GM18526 (cell line): ENCODE data around the gene AK5.

ENCODE experiments used
- POLR2A ChIP-seq: IDR thresholded peaks from 3 replicates; pipeline ENCODE4 v1.6.1; 2011; ENCODE audit not compliant: insufficient read length; ENCODE audit errors: extremely low read depth

AK5 gene

DNA sequence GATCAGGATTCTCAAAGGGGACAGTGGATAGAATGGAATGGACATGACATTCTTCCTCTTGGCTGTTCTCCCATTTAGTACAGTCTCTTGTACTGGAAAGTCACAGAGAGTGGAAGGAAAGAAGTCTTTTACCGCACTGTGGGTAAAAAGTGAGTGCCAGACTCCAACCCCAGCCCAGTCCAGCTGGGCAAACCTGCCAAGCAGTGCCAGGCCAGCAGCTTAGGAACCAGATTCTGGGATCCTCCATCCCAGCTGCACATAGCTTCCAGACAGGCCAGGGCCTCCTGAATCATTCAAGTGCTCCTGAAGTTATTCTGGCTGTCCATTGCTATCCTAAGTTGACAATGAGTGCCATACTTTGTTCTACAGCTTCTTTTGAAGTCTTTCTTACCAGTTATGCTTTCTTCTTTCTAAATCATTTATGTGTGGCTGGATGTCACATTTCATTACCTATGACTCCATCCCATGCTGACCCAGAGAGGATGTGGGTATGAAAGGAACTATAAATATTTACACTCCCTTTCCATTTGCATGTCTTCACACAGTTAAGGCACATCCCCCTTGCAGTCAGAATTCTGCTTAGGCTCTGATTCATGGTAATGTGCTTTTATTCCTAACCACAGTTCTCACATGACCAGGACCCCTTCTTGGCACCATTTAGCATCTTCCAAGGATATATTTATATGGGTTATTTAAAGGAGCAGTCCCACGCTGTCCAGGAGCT, 88.9 kb downstream of the AK5 start:
- no peak for TF ChIP-seq POLR2A

DNA sequence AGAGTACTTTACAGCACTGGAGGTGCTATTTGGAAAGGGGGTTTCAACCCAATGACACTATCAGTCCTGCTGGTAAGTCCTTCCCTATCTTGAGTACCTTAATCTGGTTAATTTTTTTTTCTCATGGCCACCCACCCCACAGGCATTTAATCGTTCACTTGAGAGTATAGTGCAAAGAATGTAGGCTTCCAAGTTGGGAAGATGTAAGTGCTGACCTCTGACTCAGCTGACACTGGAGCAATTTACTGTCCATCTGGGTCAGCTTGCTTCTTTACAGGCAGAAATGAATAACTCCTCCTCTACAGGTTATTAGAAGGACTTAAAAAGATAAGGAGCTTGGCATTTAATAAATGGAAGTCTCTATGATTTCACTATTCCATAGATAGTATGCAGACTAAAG, 89.6 kb downstream of the AK5 start:
- no peak for TF ChIP-seq POLR2A

DNA sequence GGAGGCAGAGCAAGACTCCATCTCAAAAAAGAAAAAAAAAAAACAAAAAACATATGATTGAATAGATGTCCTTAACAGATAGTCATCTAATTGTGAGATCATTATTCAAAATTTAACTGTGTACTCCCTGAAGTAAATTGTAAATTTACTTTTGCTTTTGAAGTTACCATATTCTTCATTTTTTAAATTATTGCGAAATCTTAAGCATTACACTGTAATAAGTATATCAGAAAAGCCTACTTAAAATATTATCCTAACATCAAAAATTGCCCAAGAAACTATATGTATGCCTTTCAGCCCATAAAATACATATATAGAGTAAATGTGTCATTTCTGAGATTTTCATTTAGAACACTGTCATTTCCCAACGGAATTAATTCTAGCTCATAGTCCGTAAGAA, 91.9 kb downstream of the AK5 start:
- no peak for TF ChIP-seq POLR2A

DNA sequence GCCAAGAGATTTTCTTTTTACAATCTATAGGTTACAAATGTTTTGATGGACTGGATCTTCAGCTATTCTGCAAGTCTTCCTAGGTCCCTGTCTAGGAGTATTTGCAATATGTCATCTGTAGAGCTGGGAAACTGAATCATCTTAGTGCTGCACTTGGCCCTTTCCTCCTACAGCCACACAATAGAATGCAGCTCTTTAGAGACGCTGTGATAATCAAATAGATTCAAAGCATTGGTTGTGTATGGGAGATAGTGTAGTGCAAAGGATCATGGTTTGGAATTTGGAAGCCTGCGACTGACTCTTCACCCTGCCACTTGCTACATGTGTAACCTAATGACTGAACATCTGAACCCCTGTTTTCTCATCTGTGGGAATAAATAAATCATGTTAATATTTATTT, 93.7 kb downstream of the AK5 start:
- no peak for TF ChIP-seq POLR2A

DNA sequence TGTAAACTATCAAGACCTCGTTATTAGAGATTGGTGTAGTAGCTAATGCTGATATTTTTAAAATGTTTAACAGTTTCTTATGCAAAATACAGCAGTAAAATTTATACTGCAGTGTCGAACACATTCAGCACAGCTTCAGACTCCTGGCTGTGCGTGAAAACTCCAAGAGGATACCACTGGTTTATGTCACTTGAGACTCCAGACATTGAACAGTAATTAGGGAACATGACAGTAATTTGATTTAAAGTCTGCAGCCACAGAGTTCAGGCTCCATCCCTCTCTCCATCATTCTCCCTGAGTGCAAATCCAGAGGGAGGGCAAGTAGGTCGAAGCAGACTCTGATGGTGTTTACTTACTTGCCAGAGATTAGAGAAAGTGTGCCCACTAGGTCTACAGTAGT, 94.2 kb downstream of the AK5 start:
- no peak for TF ChIP-seq POLR2A

DNA sequence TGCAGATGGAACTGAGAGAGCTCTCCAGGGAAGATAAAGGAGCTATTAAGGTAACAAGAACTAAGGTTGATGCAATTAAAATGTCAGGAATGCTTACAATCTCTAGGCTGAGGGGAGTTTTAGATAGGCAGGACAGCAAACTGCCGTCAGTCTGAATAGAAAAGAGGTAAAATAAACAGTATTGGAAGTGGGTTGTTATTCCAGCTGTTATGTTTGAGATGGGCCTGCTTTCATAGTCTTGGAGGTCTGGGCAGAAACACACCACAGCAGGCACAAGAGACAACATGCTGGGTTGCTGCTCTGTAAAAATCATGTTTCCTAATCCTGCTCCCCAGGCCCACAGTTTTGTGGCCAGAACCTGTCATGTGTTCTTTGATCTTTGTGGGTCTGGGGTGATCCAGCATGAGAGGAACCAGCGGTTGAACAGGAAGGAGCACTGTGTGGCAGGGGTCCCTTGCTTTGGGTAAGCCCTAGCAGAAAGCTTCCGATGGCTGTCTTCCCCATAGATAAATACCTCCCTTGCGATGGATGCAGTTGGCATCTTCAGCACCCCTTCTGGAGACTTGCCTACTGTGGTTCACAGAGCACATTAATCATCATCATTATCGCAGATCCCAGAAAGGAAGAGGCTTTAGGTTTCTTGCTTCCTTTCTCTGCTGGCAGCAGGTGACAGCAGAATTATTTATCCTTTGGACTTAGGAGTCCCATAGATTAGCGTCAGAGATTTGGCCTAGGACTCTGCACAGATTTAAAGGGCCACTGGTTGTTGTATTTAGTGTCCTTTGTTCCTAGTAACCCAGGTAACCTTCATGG, 97.1 kb downstream of the AK5 start:
- no peak for TF ChIP-seq POLR2A

DNA sequence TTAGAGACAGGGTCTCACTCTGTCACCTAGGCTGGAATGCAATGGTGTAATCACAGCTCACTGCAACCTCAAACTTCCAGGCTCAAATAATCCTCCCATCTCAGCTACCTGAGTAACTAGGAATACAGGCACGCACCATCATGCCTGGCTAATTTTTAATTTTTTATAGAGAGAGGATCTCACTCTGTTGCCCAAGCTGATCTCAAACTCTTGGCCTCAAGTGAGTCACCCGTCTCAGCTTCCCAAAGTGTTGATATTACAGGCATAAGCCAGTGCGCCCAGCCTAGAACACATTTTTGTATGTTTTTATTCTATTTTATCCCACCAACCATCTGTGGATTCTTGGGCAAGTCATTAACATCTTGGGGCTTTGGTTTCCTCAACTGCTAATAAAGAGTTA, 100.5 kb downstream of the AK5 start:
- TF ChIP-seq POLR2A, result no peak

DNA sequence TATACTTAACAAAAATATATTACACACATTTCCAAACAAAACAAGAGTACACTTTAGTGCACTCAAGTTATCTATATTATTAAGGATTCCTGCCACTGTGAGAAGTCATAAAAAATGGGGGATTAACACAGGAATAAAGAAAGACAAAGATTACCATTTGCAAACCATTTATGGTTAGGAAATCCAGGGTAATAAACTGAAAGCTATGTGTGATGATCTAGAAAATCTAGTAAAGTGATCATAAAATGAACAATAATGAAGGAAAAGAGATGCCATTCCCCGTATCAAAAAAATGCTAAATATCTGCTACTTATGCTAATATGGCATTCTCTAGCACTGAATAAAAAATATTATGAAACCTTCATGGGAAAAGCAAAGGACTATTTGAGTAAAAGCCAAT, 101.4 kb downstream of the AK5 start:
- no peak for TF ChIP-seq POLR2A

DNA sequence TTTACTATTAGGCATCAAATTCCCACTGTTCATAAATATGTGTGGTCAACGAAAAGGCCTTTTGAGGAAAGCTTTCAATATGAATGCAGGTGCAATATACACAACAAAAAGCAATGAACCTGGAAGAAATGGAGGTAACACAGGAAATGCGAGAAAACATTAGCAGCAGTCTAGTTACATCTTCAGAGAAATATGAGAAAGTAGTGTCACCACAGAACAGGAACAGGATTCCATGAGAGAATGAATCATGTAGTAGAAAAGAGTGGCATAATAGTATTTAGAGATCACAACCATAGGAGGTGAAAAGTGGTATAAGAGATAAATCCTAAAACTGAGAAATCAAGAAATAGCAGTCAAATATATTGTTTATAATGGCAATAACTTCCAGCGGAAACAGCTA, 103.7 kb downstream of the AK5 start:
- TF ChIP-seq POLR2A, result no peak

DNA sequence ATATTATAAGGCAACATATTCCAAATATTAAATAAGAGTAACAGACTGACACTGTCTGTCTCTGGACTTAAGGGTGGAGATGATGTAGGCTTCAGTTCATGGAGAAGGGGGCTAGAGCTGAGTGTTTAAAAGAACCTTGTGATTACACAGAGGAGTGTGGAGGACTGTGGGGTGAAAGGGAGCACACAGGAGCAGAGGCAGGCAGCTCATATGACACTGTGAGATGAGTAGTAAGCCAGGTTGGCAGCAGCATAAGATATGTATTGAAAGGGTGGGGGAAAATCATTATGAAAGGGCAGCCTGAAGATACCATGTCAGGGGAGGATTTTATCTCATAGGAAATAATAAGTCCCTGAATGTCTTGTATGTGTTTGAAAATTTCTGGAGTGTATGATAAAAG, 104.5 kb downstream of the AK5 start:
- no peak for TF ChIP-seq POLR2A

DNA sequence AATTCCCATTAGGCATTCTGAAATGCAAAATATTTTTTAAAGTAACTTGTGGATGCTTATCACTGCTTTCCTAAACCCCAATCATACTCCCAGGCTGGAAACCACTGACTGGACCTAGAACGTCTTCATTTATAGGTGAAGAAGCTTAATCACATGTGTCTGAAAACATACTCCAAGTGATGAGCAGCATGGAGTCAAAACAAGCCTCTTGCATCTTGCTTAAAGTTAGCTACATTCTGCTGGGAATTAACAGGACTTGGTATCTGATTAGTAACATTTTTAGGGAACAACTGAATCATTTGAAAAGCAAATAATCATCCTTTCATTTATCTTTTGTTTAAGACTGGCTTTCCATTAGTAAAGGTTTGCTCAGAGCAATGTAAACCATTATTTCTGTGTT, 105.7 kb downstream of the AK5 start:
- TF ChIP-seq POLR2A, result no peak

DNA sequence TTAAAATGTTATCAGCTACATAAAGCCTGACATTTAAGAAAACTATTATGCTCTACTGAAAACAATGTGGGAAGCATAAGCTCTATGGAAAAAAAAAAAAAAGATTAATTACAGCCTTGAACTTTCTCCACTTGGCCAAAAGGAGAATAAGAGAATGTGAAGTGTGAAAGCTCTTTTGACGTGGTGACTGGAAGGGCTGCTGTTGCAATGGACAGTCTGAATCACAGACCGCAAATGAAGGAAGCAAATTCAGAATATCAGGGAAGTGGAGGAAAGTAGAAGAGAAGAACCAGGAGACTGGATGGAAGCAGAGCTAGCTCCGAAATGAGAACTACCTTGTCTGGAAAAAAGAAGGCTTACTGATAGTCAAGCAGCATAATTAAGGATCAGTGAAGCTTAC, 106.8 kb downstream of the AK5 start:
- no peak for TF ChIP-seq POLR2A

DNA sequence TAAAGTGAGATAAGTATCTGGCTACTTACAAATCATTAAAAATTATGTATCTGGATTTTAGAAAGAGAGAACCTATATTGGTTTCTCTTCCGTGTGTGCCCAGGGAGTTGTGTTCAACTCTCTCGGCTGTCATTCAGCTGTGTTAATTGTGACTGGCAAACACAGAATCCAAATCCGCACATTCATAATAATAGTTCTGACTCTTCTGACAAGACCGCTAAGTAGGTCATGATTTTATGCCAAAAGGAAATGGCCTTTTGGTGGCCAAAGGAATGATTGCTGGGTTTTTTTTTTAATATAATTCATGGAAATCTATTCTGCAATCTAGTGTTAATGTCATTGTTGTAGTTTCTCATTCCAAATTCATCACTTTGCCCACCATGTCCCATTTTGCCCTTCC, 110.7 kb downstream of the AK5 start:
- TF ChIP-seq POLR2A, result no peak

DNA sequence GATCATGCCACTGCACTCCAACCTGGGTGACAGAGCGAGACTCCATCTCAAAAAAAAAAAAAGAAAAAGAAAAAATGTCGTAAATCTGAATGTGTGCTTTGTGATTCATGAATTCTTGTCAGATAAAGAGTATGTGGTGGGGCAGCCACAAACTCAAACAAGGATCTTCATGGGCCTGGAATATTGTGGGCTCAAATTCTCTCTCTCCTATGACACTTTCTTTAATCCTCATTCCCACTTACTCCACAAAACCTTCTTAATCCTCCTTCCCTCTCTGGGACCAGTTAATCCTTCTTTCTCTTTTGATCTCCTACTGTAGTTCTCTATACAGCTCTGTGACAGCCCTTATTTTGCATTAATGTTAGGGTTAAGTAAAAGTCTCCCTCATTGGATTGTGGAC, 112.3 kb downstream of the AK5 start:
- TF ChIP-seq POLR2A, result no peak

DNA sequence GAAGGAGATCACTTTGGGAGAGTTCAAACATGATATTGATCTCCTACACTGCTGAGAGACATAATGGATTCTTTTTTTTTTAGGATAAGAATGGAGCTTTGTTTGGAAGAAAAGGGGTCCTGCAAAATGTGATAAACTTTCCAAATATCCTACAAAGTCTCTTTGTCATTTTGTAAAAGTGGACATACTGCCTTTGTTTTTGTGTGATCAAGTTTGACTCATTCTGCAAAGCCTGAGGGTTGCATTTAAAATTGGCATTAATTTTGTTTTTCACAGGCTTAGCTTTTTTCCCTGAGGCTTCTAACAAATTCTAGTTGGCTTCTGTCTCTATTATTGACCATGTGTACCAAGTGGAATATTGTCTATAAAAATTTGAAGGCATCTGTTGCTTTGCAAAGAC, 113.2 kb downstream of the AK5 start:
- TF ChIP-seq POLR2A, result no peak

DNA sequence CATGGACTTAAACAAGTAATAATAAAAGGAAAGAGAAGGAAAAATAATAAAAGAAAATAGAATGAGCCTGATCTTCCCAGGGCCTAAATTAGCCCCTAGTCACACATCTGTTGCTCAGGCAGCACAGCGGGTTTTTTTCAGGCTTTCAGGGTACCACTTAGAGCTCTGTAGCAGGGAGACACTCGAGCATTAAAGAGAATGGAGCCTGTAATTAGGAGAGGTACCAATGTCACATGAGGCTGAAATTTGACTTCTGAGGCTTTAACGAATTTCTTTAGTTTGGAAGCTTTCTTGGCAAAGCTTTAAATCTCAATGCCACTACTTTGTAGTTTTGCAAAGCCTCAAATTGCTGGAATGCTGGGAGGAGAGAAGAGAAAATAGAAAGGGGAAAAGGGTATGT, 116.3 kb downstream of the AK5 start:
- TF ChIP-seq POLR2A, result no peak
